GM12878 (cell line): ENCODE data around the gene MAB21L3. TPM values are rescaled to one million over a fixed set of nuclear protein-coding genes. Genes with fewer than 3 reads are reported as not detected.

Experiments
- ATAC-seq: fragments of 200-7000 bp; cut with Tn5 transposase; 3 replicates; pipeline ENCODE4 v1.9.1; 2020; ENCODE audit warnings: mild to moderate bottlenecking, moderate library complexity
- BruUV-seq: library from RNA; stranded (reverse); fragments of 400-500 nt; replicated peaks from 2 replicates; lab custom pipeline; 2021; lab: Mats Ljungman, UMichigan
- CTCF ChIA-PET: fragments of 300-600 bp; sonication (Branson Sonifier 250); formaldehyde crosslinking; extraction: SDS; loops from one replicate; lab custom pipeline; 2021; ENCODE audit warnings: inconsistent platforms; lab: Yijun Ruan, JAX
- POLR2A ChIA-PET: fragments of 350-600 bp; formaldehyde crosslinking; extraction: SDS; loops from one replicate; lab custom pipeline; 2021; ENCODE audit warnings: inconsistent platforms; lab: Charles Lee
- RAD21 ChIA-PET: fragments of 300-600 bp; sonication (Branson Sonifier 250); formaldehyde crosslinking; loops from one replicate; lab custom pipeline; 2023; ENCODE audit warnings: antibody characterized with exemption; ENCODE audit not compliant: unreplicated experiment; lab: Charles Lee
- SMC1A ChIA-PET: fragments of 300-600 bp; sonication (Branson Sonifier 250); formaldehyde crosslinking; loops from one replicate; lab custom pipeline; 2023; ENCODE audit not compliant: unreplicated experiment, uncharacterized antibody; lab: Charles Lee
- DNase-seq: peaks from one replicate; pipeline ENCODE4 v3.0.0-alpha.2; 2011; ENCODE audit warnings: low read depth, low spot score
- FAIRE-seq: peaks from 3 replicates; lab custom pipeline; 2011; peaks lifted over from hg19 to GRCh38; lab: Jason Lieb, UNC
- H2AFZ ChIP-seq: 2 replicates; pipeline ENCODE4 v1.6.0; 2011; ENCODE audit warnings: low read depth, low read length, control low read depth; ENCODE audit not compliant: control insufficient read depth
- H3K27ac ChIP-seq: 2 replicates; pipeline ENCODE4 v1.5.1; 2011; ENCODE audit warnings: control low read depth; ENCODE audit not compliant: control insufficient read depth, insufficient read depth
- H3K27me3 ChIP-seq, 2 experiments: replicated peaks in 1 of 2; 2 replicates each; pipeline versions ENCODE4 v1.6.0 to v1.6.1; 2011; ENCODE audit warnings: low read length in 1 of 2; ENCODE audit not compliant: control insufficient read depth in 2 of 2, insufficient read depth in 2 of 2
- H3K36me3 ChIP-seq, 2 experiments: 2 replicates each; pipeline ENCODE4 v1.5.1; 2011; ENCODE audit warnings: low read length in 1 of 2; ENCODE audit not compliant: control insufficient read depth in 2 of 2, insufficient read depth in 2 of 2
- H3K4me1 ChIP-seq: 2 replicates; pipeline ENCODE4 v1.6.1; 2011; ENCODE audit warnings: mild to moderate bottlenecking, low read length, moderate library complexity, mixed read lengths; ENCODE audit not compliant: control insufficient read depth, insufficient read depth
- H3K4me2 ChIP-seq: 2 replicates; pipeline ENCODE4 v1.6.0; 2011; ENCODE audit warnings: control low read depth; ENCODE audit not compliant: control insufficient read depth, insufficient read depth
- H3K4me3 ChIP-seq: fragments of 200-600 bp; sonication (generic); 2 replicates; pipeline ENCODE4 v1.5.1; 2016
- H3K79me2 ChIP-seq: 2 replicates; pipeline ENCODE4 v1.6.0; 2011; ENCODE audit warnings: low read length; ENCODE audit not compliant: control insufficient read depth, insufficient read depth
- H3K9ac ChIP-seq: 2 replicates; pipeline ENCODE4 v1.8.0; 2011; ENCODE audit warnings: low read length, control low read depth, mixed read lengths; ENCODE audit not compliant: control insufficient read depth, insufficient read depth
- H3K9me3 ChIP-seq: replicated peaks from 3 replicates; pipeline ENCODE4 v1.5.1; 2011; ENCODE audit warnings: mild to moderate bottlenecking, low read length; ENCODE audit not compliant: control insufficient read depth, insufficient read depth
- H4K20me1 ChIP-seq: 2 replicates; pipeline ENCODE4 v1.6.0; 2011; ENCODE audit not compliant: control insufficient read depth, insufficient read depth
- CEBPB ChIP-seq, 2 experiments: fragments of 150-350 bp in 1 of 2; IDR thresholded peaks; 2 replicates each; pipeline ENCODE4 v1.6.1; 2012 to 2014; ENCODE audit warnings: low read depth in 2 of 2, low read length in 2 of 2, borderline replicate concordance in 1 of 2, inconsistent platforms in 1 of 2
- CUX1 ChIP-seq: IDR thresholded peaks from 2 replicates; pipeline ENCODE4 v1.6.1; 2012; ENCODE audit warnings: improper control_type of control experiment, low read depth, low read length; ENCODE audit not compliant: insufficient replicate concordance
- DPF2 ChIP-seq: fragments of 450-650 bp; IDR thresholded peaks from 2 replicates; pipeline ENCODE4 v1.6.1; 2017; ENCODE audit warnings: mild to moderate bottlenecking
- EGR1 ChIP-seq, 2 experiments: IDR thresholded peaks; 1 replicate in 1 of 2; 2 replicates in 1 of 2; pipeline ENCODE4 v1.6.1; 2011 to 2012; ENCODE audit warnings: low read depth in 2 of 2, low read length in 2 of 2, borderline replicate concordance in 1 of 2, mild to moderate bottlenecking in 1 of 2, moderate library complexity in 1 of 2
- JUNB ChIP-seq: IDR thresholded peaks from 2 replicates; pipeline ENCODE4 v1.6.1; 2016; ENCODE audit warnings: antibody characterized with exemption, mild to moderate bottlenecking
- MEF2A ChIP-seq: IDR thresholded peaks from 2 replicates; pipeline ENCODE4 v1.6.1; 2011; ENCODE audit warnings: low read depth, mild to moderate bottlenecking, low read length, moderate library complexity; ENCODE audit not compliant: insufficient read depth
- SRF ChIP-seq, 2 experiments: IDR thresholded peaks; 2 replicates each; pipeline ENCODE4 v1.6.1; 2011; ENCODE audit warnings: low read depth in 2 of 2, low read length in 2 of 2, mild to moderate bottlenecking in 1 of 2, moderate library complexity in 1 of 2
- YBX1 ChIP-seq: fragments of 450-650 bp; IDR thresholded peaks from 2 replicates; pipeline ENCODE4 v1.6.1; 2016; ENCODE audit warnings: antibody characterized with exemption
- ZNF622 ChIP-seq: fragments of 450-650 bp; IDR thresholded peaks from 2 replicates; pipeline ENCODE4 v1.6.1; 2017; ENCODE audit warnings: mild to moderate bottlenecking, inconsistent platforms
- ZNF687 ChIP-seq: fragments of 450-650 bp; IDR thresholded peaks from 2 replicates; pipeline ENCODE4 v1.6.1; 2017; ENCODE audit warnings: mild to moderate bottlenecking, moderate library complexity
- WGBS: methylation state at CpG from one replicate; pipeline ENCODE4 v1.1.6; 2016; ENCODE audit warnings: low lambda C conversion rate; ENCODE audit not compliant: insufficient replicate concordance, insufficient coverage; ENCODE audit errors: missing lambda C conversion rate; 5-methylcytosine and 5-hydroxymethylcytosine counted together
- in situ Hi-C: fragments of 300-500 bp; cut with MboI; formaldehyde crosslinking; loops from 9 replicates; pipeline ENCODE4 v1.14.3; 2018; ENCODE audit warnings: mixed read lengths
- intact Hi-C: fragments of 100-400 bp; cut with micrococcal nuclease; formaldehyde crosslinking; loops from one replicate; pipeline ENCODE4 v1.14.2; 2022; ENCODE audit not compliant: unreplicated experiment
- polyA plus RNA-seq, 11 experiments: library from polyadenylated mRNA; depleted of rRNA in 4 of 11; unstranded in 6 of 11; stranded (reverse) in 5 of 11; fragments of >200 nt; fragmentation: Nextera tagmentation in 4 of 11; fragmentation: Illumina TruSeq in 1 of 11; extraction: Ambion mirVana in 4 of 11; extraction: Trizol in 1 of 11; gene quantifications; 1 replicate in 1 of 11; 2 replicates in 10 of 11; pipeline versions ENCODE4 v1.2.1 to v1.2.3, GENCODE V29; 2011 to 2016; ENCODE audit warnings: inconsistent platforms in 2 of 11, missing spikeins in 2 of 11, low read depth in 1 of 11
- total RNA-seq, 4 experiments: library from RNA; depleted of rRNA in 3 of 4; stranded (reverse); fragments of >200 nt in 3 of 4; fragmentation: Illumina TruSeq in 1 of 4; extraction: Trizol in 1 of 4; gene quantifications; 2 replicates each; pipeline versions ENCODE4 v1.2.1 to v1.2.3, GENCODE V29; 2013 to 2021
- TF ChIP-seq, protein P1 (sequence below): fragments of 450-650 bp; IDR thresholded peaks from 2 replicates; pipeline ENCODE4 v1.6.1; 2018; ENCODE audit warnings: mild to moderate bottlenecking, low read depth, moderate library complexity; ENCODE audit not compliant: partially characterized antibody

MAB21L3 gene
- total and polyA plus RNA-seq, 10 of the 15 experiments (the other 5 are each of a cell fraction or from before 2014, with no cell fraction given) = 0.18 to 18.6 (median 1.3) TPM

DNA sequence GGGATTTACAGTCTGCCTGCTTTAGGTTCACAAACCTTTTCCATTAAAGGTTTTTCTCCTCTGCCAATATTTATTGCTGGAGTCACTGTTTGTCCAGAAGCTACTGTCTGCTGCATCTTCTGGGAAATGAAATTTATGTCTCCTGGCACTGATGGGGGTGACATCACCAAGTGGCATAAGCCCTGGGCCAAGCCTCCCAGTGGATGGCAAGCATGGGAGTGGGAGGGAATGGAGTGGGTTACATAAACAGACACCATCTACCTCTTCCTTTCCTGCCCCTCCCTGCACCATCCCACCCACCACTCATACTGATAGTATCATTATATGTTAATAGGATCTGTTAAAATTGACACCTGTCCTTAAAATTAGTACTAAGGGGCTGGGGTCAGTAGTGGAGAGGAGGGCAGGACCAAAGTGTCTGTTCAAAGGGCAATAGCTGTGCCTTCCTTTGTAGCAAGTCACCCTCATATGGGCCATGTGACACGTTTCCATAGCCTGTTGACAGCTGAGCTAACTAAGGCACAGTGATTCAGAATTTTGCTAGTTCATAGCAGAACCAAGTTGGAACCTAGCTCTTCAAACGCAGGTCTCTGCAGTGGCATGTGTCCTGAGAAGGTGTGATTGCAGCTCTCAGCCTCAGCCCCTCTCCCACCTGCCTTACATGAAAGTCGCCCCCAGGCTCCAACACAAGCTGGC, 71.0 kb downstream of the MAB21L3 start:
- FAIRE-seq (no peak), DNase-seq (no peak), ATAC-seq (no peak)
- intact Hi-C loops = no loop called here
- peaks cover 0 to 3% of the 10 kb centered on the region in 2 experiments; a peak in 3 of 4 replicates for H3K27me3 ChIP-seq
- H4K20me1 ChIP-seq = no peaks in the 10 kb centered on the region
- in situ Hi-C loops = no loop called here
- H3K27ac ChIP-seq = no peak overlapping the region
- no peak overlapping the region for H3K9ac ChIP-seq
- ChIA-PET CTCF (interaction anchor here (1.2 kb wide), 1 partner anchor 13 kb away, joined by 3 read pairs; no protein-coding TSS in a partner anchor), POLR2A (no interaction called here), RAD21 (no interaction called here), SMC1A (interaction anchor here (1.3 kb wide), 1 partner anchor 13 kb away, joined by 4 read pairs; no protein-coding TSS in a partner anchor)
- H2AFZ ChIP-seq = no peak overlapping the region
- no peaks in the 10 kb centered on the region for H3K36me3 ChIP-seq
- H3K4me2 ChIP-seq = no peak overlapping the region
- H3K4me3 ChIP-seq = no peak overlapping the region
- no peaks in the 10 kb centered on the region for H3K4me1 ChIP-seq
- WGBS = 6% methylated on average over 3 of the region's 3 CpGs
- no peaks in the 10 kb centered on the region for H3K9me3 ChIP-seq
- no peaks in the 10 kb centered on the region for H3K79me2 ChIP-seq
- BruUV-seq = no TSS peak
- TF ChIP-seq JUNB (no peak), CUX1 (no peak), YBX1 (no peak), MEF2A (no peak), ZNF687 (no peak), SRF (IDR thresholded peaks at IDR 0.05; ENCODE audit: low read depth in 2 of 2, low read length in 2 of 2) (no peak), EGR1 (IDR thresholded peaks at IDR 0.05; ENCODE audit: borderline replicate concordance in 1 of 2, low read depth in 2 of 2, low read length in 2 of 2) (no peak), DPF2 (no peak), ZNF622 (no peak), CEBPB (IDR thresholded peaks at IDR 0.05; ENCODE audit: borderline replicate concordance in 1 of 2, low read depth in 2 of 2, low read length in 2 of 2) (no peak)
- TF ChIP-seq, protein P1, sequence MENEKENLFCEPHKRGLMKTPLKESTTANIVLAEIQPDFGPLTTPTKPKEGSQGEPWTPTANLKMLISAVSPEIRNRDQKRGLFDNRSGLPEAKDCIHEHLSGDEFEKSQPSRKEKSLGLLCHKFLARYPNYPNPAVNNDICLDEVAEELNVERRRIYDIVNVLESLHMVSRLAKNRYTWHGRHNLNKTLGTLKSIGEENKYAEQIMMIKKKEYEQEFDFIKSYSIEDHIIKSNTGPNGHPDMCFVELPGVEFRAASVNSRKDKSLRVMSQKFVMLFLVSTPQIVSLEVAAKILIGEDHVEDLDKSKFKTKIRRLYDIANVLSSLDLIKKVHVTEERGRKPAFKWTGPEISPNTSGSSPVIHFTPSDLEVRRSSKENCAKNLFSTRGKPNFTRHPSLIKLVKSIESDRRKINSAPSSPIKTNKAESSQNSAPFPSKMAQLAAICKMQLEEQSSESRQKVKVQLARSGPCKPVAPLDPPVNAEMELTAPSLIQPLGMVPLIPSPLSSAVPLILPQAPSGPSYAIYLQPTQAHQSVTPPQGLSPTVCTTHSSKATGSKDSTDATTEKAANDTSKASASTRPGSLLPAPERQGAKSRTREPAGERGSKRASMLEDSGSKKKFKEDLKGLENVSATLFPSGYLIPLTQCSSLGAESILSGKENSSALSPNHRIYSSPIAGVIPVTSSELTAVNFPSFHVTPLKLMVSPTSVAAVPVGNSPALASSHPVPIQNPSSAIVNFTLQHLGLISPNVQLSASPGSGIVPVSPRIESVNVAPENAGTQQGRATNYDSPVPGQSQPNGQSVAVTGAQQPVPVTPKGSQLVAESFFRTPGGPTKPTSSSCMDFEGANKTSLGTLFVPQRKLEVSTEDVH = no peak
